ENCODE results near the gene FRYL.
"Not testable (repeated sequence)": the region's sequence is repeated elsewhere in the genome, so short reads cannot be mapped to it uniquely, and the experiment has no call there.

Gene FRYL

GRCh38 chr4:48491514-48492176, 288.4 kb downstream of the FRYL start:
- no peak for DNase-seq (ENCODE audit: low read depth in 2 of 3, low spot score in 2 of 3)

GRCh38 chr4:48490680-48491513, 289.2 kb downstream of the FRYL start:
- no peak for DNase-seq (ENCODE audit: low read depth in 2 of 3, low spot score in 2 of 3)

- DNase-seq (ENCODE audit: low read depth in 2 of 3, low spot score in 2 of 3): no peak
These were observed 289.9 kb downstream of the FRYL start, which contains the start of gene ZAR1 for GRCh38 chr4:48490012-48490679. ZAR1 (plus strand) TSS chr4:48490252; CDS start chr4:48490292, 40 bp downstream.

- no peak for DNase-seq (ENCODE audit: low read depth in 2 of 3, low spot score in 2 of 3)
These were observed 290.4 kb downstream of the FRYL start for GRCh38 chr4:48489683-48490011.

GRCh38 chr4:48484494-48485168, 295.4 kb downstream of the FRYL start:
- DNase-seq (ENCODE audit: low read depth in 2 of 3, low spot score in 2 of 3): no peak

- DNase-seq (ENCODE audit: low read depth in 2 of 3, low spot score in 2 of 3): no peak
These were observed 296.1 kb downstream of the FRYL start for GRCh38 chr4:48483777-48484493.

DNA sequence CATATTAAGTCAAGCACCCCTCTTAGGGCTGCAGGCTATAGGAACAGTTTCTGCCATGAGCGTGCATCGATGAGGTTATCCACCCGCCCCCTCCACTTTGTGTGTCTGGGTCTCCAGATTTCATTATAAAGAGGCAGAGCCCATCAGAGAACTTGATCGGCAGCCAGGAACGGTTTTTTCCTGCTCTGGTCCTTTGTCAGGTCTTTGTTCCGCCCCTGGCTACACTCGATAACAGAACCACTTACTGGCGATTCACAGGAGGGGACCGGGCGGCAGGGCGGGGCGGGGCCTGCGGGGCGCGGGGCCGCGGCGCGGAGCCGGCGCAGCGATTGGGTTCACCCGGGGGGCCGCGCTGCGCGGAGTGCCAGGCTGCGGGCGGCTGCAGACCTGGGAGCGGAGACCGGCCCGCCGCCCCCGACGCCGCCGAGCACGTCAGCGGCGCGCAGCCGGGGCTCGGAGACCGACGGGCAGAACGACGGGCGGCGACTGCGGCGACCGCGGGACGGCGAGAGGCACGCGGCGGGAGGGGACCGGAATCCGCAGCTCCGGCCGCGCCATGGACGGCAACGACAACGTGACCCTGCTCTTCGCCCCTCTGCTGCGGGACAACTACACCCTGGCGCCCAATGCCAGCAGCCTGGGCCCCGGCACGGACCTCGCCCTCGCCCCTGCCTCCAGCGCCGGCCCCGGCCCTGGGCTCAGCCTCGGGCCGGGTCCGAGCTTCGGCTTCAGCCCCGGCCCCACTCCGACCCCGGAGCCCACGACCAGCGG, 296.9 kb downstream of the FRYL start, which contains the start of gene SLC10A4:
SLC10A4 (plus strand) TSS at position 338 of the 771 bp plus-strand sequence; CDS start at position 557, 219 bp downstream.
- DNase-seq (ENCODE audit: low read depth in 2 of 3, low spot score in 2 of 3): no peak

DNA sequence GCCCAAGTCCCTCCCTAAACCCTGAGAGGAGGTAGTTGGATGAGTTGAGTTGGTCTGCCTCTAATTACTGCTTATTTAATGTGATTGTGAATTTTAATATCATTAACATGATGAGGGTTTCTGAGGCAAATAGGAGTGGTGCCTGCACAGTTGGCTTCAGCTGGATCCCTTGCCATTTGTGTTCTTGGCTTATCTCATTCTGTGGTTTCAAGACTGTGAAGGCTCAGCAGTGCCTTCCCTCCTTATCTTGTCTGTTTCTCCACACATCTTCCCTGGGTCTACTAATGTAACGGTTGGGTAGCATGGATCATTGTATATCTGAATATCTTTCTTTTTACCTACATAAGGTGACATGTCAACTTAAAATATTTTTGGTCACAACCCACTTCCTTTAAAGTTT, 298.5 kb downstream of the FRYL start:
- no peak for DNase-seq (ENCODE audit: low read depth in 2 of 3, low spot score in 2 of 3)

- DNase-seq (ENCODE audit: low read depth in 2 of 3, low spot score in 2 of 3): no peak
These were observed 301.8 kb downstream of the FRYL start for GRCh38 chr4:48478273-48478672.

GRCh38 chr4:48475770-48476169, 304.3 kb downstream of the FRYL start:
- DNase-seq (ENCODE audit: low read depth in 2 of 3, low spot score in 2 of 3): no peak

- DNase-seq (ENCODE audit: low read depth in 2 of 3, low spot score in 2 of 3): no peak
These were observed 307.3 kb downstream of the FRYL start for GRCh38 chr4:48472794-48473193.

GRCh38 chr4:48470570-48470969, 309.5 kb downstream of the FRYL start:
- no peak for DNase-seq (ENCODE audit: low read depth in 2 of 3, low spot score in 2 of 3)

DNA sequence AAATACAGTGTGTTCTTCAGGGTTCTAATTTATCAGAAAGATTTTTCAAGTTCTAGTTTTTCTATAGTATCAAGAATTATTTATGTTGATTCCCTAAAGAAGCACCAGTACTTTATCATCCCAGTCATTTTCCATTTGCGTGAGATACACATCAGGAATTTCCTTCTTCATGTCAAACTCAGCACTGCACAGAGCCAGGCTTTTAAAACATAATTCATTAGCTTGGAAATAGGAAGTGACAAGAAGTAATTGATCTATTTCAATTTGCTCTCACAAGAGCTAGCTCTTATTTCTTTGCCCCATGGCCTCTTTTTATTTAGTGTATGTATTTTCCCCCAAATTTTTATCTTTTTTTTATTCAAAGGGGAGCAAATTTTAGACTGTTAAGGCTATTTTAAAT, 309.9 kb downstream of the FRYL start:
- no peak for DNase-seq (ENCODE audit: low read depth in 2 of 3, low spot score in 2 of 3)

DNA sequence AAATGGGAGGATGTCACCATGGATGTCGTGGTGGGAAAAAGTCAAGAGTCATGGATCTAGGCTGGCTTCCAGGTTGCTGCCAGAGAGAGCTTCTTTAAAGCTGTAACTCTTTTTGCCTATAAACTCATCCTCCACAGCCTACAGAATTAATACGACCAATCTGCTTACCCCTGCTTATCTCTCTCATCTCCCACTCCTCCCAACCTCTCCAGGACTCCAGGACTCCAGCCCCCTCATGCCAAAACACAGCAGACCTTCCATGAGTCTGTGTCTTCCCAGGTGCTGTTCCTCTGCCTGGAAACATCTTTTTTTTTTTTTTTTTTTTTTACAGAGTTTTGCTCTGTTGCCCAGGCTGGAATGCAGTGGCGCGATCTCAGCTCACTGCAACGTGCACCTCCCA, 312.2 kb downstream of the FRYL start:
- DNase-seq (ENCODE audit: low read depth in 2 of 3, low spot score in 2 of 3): no peak

DNA sequence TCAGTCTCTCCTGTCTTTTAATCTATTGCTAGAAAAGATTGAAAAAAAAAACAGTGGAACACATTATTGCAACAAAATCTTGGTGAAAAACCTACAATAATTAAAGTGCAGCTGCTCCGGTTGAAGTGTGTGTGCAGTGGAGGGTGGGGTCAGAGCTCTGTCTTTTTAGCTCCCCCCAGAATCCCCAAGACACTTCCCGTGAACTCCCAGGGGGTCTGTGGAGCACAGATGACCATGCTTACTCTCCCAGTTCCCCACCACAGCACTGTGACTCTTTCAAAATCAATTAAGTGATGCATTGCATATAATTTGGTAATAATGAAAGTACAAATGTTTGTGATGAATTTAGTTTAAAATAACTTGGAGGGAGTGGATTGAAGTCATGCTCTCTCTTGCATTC, 312.6 kb downstream of the FRYL start:
- DNase-seq (ENCODE audit: low read depth in 2 of 3, low spot score in 2 of 3): no peak

- no peak for DNase-seq (ENCODE audit: low read depth in 2 of 3, low spot score in 2 of 3)
These were observed 317.7 kb downstream of the FRYL start for GRCh38 chr4:48462363-48462762.

DNA sequence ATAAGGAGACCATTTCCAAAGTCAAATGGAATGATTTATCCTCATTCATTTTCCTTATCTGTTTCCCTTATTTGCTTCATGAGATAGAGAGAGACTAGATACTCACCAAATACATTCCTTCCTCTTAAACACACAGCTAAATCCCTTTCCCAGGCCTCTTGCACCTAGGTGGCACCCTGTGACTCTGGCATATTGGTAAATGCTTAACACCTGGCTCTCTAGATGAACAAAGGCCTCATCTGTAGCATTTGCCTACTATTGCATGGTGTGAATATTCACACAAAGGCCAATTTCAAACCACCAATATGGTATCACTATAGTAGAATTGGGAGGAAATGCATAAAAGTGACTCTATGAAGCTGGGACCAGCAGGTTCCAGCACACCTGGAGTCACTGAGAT, 319.1 kb downstream of the FRYL start:
- no peak for DNase-seq (ENCODE audit: low read depth in 2 of 3, low spot score in 2 of 3)

DNA sequence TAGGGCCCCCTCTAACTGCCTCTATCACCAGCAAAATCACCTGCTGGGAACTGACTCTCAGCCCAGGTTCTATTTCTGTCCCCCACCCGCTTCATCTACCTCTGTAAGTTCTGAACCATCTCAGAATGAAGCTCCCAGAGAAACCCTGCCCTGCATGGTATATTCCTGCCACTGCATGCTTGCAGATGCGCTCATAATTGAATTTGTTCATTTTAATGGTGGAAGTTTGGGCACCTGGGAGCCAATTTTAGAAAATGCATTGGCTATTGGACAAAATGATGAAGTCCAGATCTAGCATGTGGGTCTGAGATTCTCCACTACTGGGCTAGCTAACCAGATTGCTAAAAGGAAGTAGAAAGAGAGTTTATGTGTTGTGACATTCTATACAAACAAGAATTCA, 325.5 kb downstream of the FRYL start:
- DNase-seq (ENCODE audit: low read depth in 2 of 3, low spot score in 2 of 3): no peak

GRCh38 chr4:48451656-48452055, 328.4 kb downstream of the FRYL start:
- not testable (repeated sequence) for DNase-seq (ENCODE audit: low read depth in 2 of 3, low spot score in 2 of 3)

GRCh38 chr4:48450740-48451139, 329.3 kb downstream of the FRYL start:
- no peak for DNase-seq (ENCODE audit: low read depth in 2 of 3, low spot score in 2 of 3)
